ENCODE results near the gene TBC1D16. TPM values are rescaled to one million over a fixed set of nuclear protein-coding genes. Genes with fewer than 3 reads are reported as not detected.

TBC1D16 gene
- total RNA-seq, 4 donors from 2014 or later, result 6.4 to 20.2 (median 11.5) TPM

- Histone ChIP-seq H3K36me3 (no peaks in the 10 kb centered on the region), H3K4me1 (peaks cover 0 to 9% (median 4%) of the 10 kb centered on the region in 3 donors), H3K27ac (no peak overlapping the region), H3K9me3 (no peaks in the 10 kb centered on the region), H3K27me3 (peaks cover 0 to 61% (median 0%) of the 10 kb centered on the region in 4 donors), H3K4me3 (no peak overlapping the region)
- TF ChIP-seq POLR2A (IDR thresholded peaks at IDR 0.05) (no peak), CTCF (IDR thresholded peaks at IDR 0.05) (no peak)
- intact Hi-C loops (cut with DNase I), result no loop called here
- WGBS, 2 donors, result 47 to 60% methylated on average over 4 of the region's 4 CpGs
- DNase-seq, result no peak
Measured at GRCh38 chr17:79909121-79909520, 126.6 kb downstream of the TBC1D16 start.

GRCh38 chr17:79907850-79908249 lies 127.8 kb downstream of the TBC1D16 start:
- Histone ChIP-seq H3K4me3 (no peak overlapping the region), H3K27me3 (peaks cover 0 to 63% (median 0%) of the 10 kb centered on the region in 4 donors), H3K27ac (no peak overlapping the region), H3K4me1 (peaks cover 0 to 9% (median 4%) of the 10 kb centered on the region in 3 donors), H3K36me3 (no peaks in the 10 kb centered on the region), H3K9me3 (no peaks in the 10 kb centered on the region)
- intact Hi-C loops (cut with DNase I), result no loop called here
- 62 to 65% methylated on average over 15 of the region's 16 CpGs for WGBS, 2 donors
- no peak for DNase-seq
- TF ChIP-seq CTCF (IDR thresholded peaks at IDR 0.05) (no peak), POLR2A (IDR thresholded peaks at IDR 0.05) (no peak)

- TF ChIP-seq POLR2A (IDR thresholded peaks at IDR 0.05) (no peak), CTCF (IDR thresholded peaks at IDR 0.05) (no peak)
- Histone ChIP-seq H3K27ac (no peak overlapping the region), H3K36me3 (no peaks in the 10 kb centered on the region), H3K27me3 (peaks cover 0 to 68% (median 0%) of the 10 kb centered on the region in 4 donors), H3K4me3 (no peak overlapping the region), H3K9me3 (no peaks in the 10 kb centered on the region), H3K4me1 (peaks cover 0 to 9% (median 4%) of the 10 kb centered on the region in 3 donors)
- 81 to 83% methylated on average over 6 to 9 of the region's 11 CpGs for WGBS, 2 donors
- no peak for DNase-seq
- intact Hi-C loops (cut with DNase I), result no loop called here
Measured at GRCh38 chr17:79907217-79907715, 128.4 kb downstream of the TBC1D16 start.

- WGBS, 2 donors, result 50 to 69% methylated on average over 8 of the region's 8 CpGs
- Histone ChIP-seq H3K4me1 (peaks cover 0 to 9% (median 0%) of the 10 kb centered on the region in 3 donors), H3K4me3 (no peak overlapping the region), H3K27me3 (peaks cover 0 to 74% (median 0%) of the 10 kb centered on the region in 4 donors), H3K36me3 (no peaks in the 10 kb centered on the region), H3K9me3 (no peaks in the 10 kb centered on the region), H3K27ac (no peak overlapping the region)
- TF ChIP-seq POLR2A (IDR thresholded peaks at IDR 0.05) (no peak), CTCF (IDR thresholded peaks at IDR 0.05) (no peak)
- DNase-seq, result no peak
- intact Hi-C loops (cut with DNase I), result no loop called here
Measured at GRCh38 chr17:79905832-79906231, 129.8 kb downstream of the TBC1D16 start.

GRCh38 chr17:79904865-79905264 lies 130.8 kb downstream of the TBC1D16 start:
- DNase-seq, result no peak
- 63 to 72% methylated on average over 5 to 6 of the region's 9 CpGs for WGBS, 2 donors
- Histone ChIP-seq H3K4me3 (no peak overlapping the region), H3K27me3 (peaks cover 0 to 73% (median 0%) of the 10 kb centered on the region in 4 donors), H3K4me1 (peaks cover 0 to 9% (median 0%) of the 10 kb centered on the region in 3 donors), H3K27ac (no peak overlapping the region), H3K36me3 (no peaks in the 10 kb centered on the region), H3K9me3 (no peaks in the 10 kb centered on the region)
- intact Hi-C loops (cut with DNase I), result no loop called here
- no peak for TF ChIP-seq CTCF (IDR thresholded peaks at IDR 0.05)
- TF ChIP-seq POLR2A (IDR thresholded peaks at IDR 0.05), result no peak

Data from esophagus squamous epithelium (tissue), 5 donors.